Smooth muscle cell (in vitro differentiated cells): Measurements from ENCODE around the gene USP31. TPM values are rescaled to one million over a fixed set of nuclear protein-coding genes. Genes with fewer than 3 reads are reported as not detected.

ENCODE experiments used
- DNase-seq: peaks from one replicate; lab custom pipeline; 2025; ENCODE audit not compliant: unreplicated experiment; lab: John Stamatoyannopoulos, UW
- H2AFZ ChIP-seq: fragments of 200-600 bp; sonication (generic); 2 replicates; pipeline ENCODE4 v1.6.0; 2016; ENCODE audit warnings: antibody characterized with exemption, low read depth, mild to moderate bottlenecking
- H3F3A ChIP-seq: fragments of 200-600 bp; sonication (generic); 2 replicates; pipeline ENCODE4 v1.6.0; 2017; ENCODE audit warnings: antibody characterized with exemption, low read depth
- H3K27ac ChIP-seq: fragments of 200-600 bp; sonication (generic); 2 replicates; pipeline ENCODE4 v1.5.1; 2016; ENCODE audit warnings: low read depth, mild to moderate bottlenecking
- H3K27me3 ChIP-seq: fragments of 200-600 bp; sonication (generic); 2 replicates; pipeline ENCODE4 v1.6.1; 2016; ENCODE audit warnings: low read depth, mild to moderate bottlenecking
- H3K36me3 ChIP-seq: fragments of 200-600 bp; sonication (generic); 2 replicates; pipeline ENCODE4 v1.5.1; 2016; ENCODE audit warnings: low read depth
- H3K4me1 ChIP-seq: fragments of 200-600 bp; sonication (generic); 2 replicates; pipeline ENCODE4 v1.5.1; 2016; ENCODE audit warnings: low read depth
- H3K4me2 ChIP-seq: fragments of 200-600 bp; sonication (generic); 2 replicates; pipeline ENCODE4 v1.6.0; 2016; ENCODE audit warnings: mild to moderate bottlenecking
- H3K4me3 ChIP-seq: fragments of 200-600 bp; sonication (generic); 2 replicates; pipeline ENCODE4 v1.5.1; 2016; ENCODE audit warnings: mild to moderate bottlenecking
- H3K79me2 ChIP-seq: fragments of 200-600 bp; sonication (generic); 2 replicates; pipeline ENCODE4 v1.6.0; 2016; ENCODE audit warnings: low read depth, mild to moderate bottlenecking
- H3K9ac ChIP-seq: fragments of 200-600 bp; sonication (generic); 2 replicates; pipeline ENCODE4 v1.6.0; 2016; ENCODE audit warnings: low read depth
- H3K9me3 ChIP-seq: fragments of 200-600 bp; sonication (generic); replicated peaks from 2 replicates; pipeline ENCODE4 v1.5.1; 2016; ENCODE audit warnings: low read depth
- H4K20me1 ChIP-seq: fragments of 200-600 bp; sonication (generic); 2 replicates; pipeline ENCODE4 v1.6.0; 2016; ENCODE audit warnings: low read depth
- WGBS: methylation state at CpG from one replicate; pipeline ENCODE4 v1.1.7; 2016; ENCODE audit warnings: low lambda C conversion rate; 5-methylcytosine and 5-hydroxymethylcytosine counted together
- polyA plus RNA-seq: library from polyadenylated mRNA; unstranded; fragments of >200 nt; fragmentation: Nextera tagmentation; extraction: Ambion mirVana; gene quantifications from 2 replicates; pipeline ENCODE4 v1.2.1, GENCODE V29; 2016
- total RNA-seq: library from RNA; depleted of rRNA; stranded (reverse); fragments of >200 nt; gene quantifications from 2 replicates; pipeline ENCODE4 v1.2.3, GENCODE V29; 2014
- TF ChIP-seq, protein P1 (sequence below): fragments of 200-600 bp; sonication (generic); IDR thresholded peaks from 2 replicates; pipeline ENCODE4 v1.5.1; 2017; ENCODE audit warnings: borderline replicate concordance, mild to moderate bottlenecking, antibody characterized with exemption; ENCODE audit not compliant: insufficient read depth, poor library complexity, severe bottlenecking

USP31 gene
- total and polyA plus RNA-seq, 2 experiments from 2014 or later: 2.7 to 5.7 TPM

GRCh38 chr16:23119570-23119969 lies 29.7 kb downstream of the USP31 start:
- no peaks in the 10 kb centered on the region for H3K9me3 ChIP-seq
- H3K79me2 ChIP-seq: peaks cover 67% of the 10 kb centered on the region
- H3K27ac ChIP-seq: no peak overlapping the region
- TF ChIP-seq, protein P1, sequence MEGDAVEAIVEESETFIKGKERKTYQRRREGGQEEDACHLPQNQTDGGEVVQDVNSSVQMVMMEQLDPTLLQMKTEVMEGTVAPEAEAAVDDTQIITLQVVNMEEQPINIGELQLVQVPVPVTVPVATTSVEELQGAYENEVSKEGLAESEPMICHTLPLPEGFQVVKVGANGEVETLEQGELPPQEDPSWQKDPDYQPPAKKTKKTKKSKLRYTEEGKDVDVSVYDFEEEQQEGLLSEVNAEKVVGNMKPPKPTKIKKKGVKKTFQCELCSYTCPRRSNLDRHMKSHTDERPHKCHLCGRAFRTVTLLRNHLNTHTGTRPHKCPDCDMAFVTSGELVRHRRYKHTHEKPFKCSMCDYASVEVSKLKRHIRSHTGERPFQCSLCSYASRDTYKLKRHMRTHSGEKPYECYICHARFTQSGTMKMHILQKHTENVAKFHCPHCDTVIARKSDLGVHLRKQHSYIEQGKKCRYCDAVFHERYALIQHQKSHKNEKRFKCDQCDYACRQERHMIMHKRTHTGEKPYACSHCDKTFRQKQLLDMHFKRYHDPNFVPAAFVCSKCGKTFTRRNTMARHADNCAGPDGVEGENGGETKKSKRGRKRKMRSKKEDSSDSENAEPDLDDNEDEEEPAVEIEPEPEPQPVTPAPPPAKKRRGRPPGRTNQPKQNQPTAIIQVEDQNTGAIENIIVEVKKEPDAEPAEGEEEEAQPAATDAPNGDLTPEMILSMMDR: no peak
- H3F3A ChIP-seq: no peaks in the 10 kb centered on the region
- 78% methylated on average over 2 of the region's 2 CpGs for WGBS
- no peak for DNase-seq
- no peak overlapping the region for H3K4me3 ChIP-seq
- H3K9ac ChIP-seq: no peak overlapping the region
- no peaks in the 10 kb centered on the region for H3K27me3 ChIP-seq
- no peaks in the 10 kb centered on the region for H3K4me1 ChIP-seq
- no peaks in the 10 kb centered on the region for H3K36me3 ChIP-seq
- peaks cover 84% of the 10 kb centered on the region for H4K20me1 ChIP-seq
- H3K4me2 ChIP-seq: no peak overlapping the region
- no peak overlapping the region for H2AFZ ChIP-seq

- no peak for DNase-seq
- H4K20me1 ChIP-seq: peaks cover 54% of the 10 kb centered on the region
Measured at GRCh38 chr16:23114131-23114904, 34.9 kb downstream of the USP31 start.

GRCh38 chr16:23113185-23113584 lies 36.1 kb downstream of the USP31 start:
- Histone ChIP-seq H3K4me2 (no peak overlapping the region), H3K9ac (no peak overlapping the region), H3K27me3 (no peaks in the 10 kb centered on the region), H3K9me3 (no peaks in the 10 kb centered on the region), H3K36me3 (no peaks in the 10 kb centered on the region), H3K4me3 (no peak overlapping the region), H2AFZ (no peak overlapping the region), H3K79me2 (peaks cover 57% of the 10 kb centered on the region), H4K20me1 (peaks cover 44% of the 10 kb centered on the region), H3K27ac (no peak overlapping the region), H3F3A (no peaks in the 10 kb centered on the region), H3K4me1 (no peaks in the 10 kb centered on the region)
- DNase-seq: no peak
- WGBS: 85% methylated on average over 5 of the region's 5 CpGs
- TF ChIP-seq, protein P1: no peak

More at GRCh38 chr16:23114131-23114904, 34.9 kb downstream of the USP31 start:
- Histone ChIP-seq H3K9me3 (no peaks in the 10 kb centered on the region), H3K4me3 (no peak overlapping the region), H3K79me2 (peaks cover 62% of the 10 kb centered on the region), H3K4me1 (no peaks in the 10 kb centered on the region), H3K27me3 (no peaks in the 10 kb centered on the region), H3K27ac (no peak overlapping the region), H3F3A (no peaks in the 10 kb centered on the region), H3K4me2 (no peak overlapping the region), H2AFZ (no peak overlapping the region), H3K36me3 (no peaks in the 10 kb centered on the region), H3K9ac (no peak overlapping the region)
- TF ChIP-seq, protein P1: no peak
- 87% methylated on average over 7 of the region's 7 CpGs for WGBS
